ENCODE results near the gene ELL2.

GRCh38 chr5:95838556-95838955 lies 123.1 kb downstream of the ELL2 start:
- TF ChIP-seq YY1 (IDR thresholded peaks at IDR 0.05; ENCODE audit: low read depth) (no peak), CTCF (IDR thresholded peaks at IDR 0.05) (no peak), SMC3 (IDR thresholded peaks at IDR 0.05; ENCODE audit: low read depth, low read length) (no peak), CHD2 (IDR thresholded peaks at IDR 0.05; ENCODE audit: low read length, partially characterized antibody) (no peak), EP300 (IDR thresholded peaks at IDR 0.05; ENCODE audit: borderline replicate concordance in 1 of 2, low read depth in 1 of 2, low read length in 1 of 2) (no peak), FOXM1 (IDR thresholded peaks at IDR 0.05; ENCODE audit: low read depth) (no peak), POLR2AphosphoS5 (IDR thresholded peaks at IDR 0.05; ENCODE audit: low read depth, low read length) (no peak), FOSL2 (IDR thresholded peaks at IDR 0.05; ENCODE audit: borderline replicate concordance, low read depth) (no peak), RCOR1 (IDR thresholded peaks at IDR 0.05; ENCODE audit: low read length) (no peak)
- TF ChIP-seq, protein P1, sequence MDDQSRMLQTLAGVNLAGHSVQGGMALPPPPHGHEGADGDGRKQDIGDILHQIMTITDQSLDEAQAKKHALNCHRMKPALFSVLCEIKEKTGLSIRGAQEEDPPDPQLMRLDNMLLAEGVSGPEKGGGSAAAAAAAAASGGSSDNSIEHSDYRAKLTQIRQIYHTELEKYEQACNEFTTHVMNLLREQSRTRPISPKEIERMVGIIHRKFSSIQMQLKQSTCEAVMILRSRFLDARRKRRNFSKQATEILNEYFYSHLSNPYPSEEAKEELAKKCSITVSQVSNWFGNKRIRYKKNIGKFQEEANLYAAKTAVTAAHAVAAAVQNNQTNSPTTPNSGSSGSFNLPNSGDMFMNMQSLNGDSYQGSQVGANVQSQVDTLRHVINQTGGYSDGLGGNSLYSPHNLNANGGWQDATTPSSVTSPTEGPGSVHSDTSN (IDR thresholded peaks at IDR 0.05) = no peak
- TF ChIP-seq, protein P2, sequence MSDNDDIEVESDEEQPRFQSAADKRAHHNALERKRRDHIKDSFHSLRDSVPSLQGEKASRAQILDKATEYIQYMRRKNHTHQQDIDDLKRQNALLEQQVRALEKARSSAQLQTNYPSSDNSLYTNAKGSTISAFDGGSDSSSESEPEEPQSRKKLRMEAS (IDR thresholded peaks at IDR 0.05; ENCODE audit: low read depth) = no peak

Measured in SK-N-SH (cell line).